Vagina (tissue), 2 donors: Measurements from ENCODE around the gene KCNE1.

Source experiments
- CTCF ChIP-seq, 3 experiments: fragments of 450-650 bp in 2 of 3; fragments of 200-600 bp in 1 of 3; sonication (generic) in 1 of 3; IDR thresholded peaks; one replicate each; pipeline ENCODE4 v1.5.1; 2017 to 2019; ENCODE audit warnings: antibody characterized with exemption in 3 of 3, mild to moderate bottlenecking in 2 of 3, moderate library complexity in 2 of 3
- POLR2A ChIP-seq, 2 donors: fragments of 450-650 bp; IDR thresholded peaks; one replicate each; pipeline ENCODE4 v1.6.1; 2017; ENCODE audit warnings: antibody characterized with exemption in 2 of 2, mild to moderate bottlenecking in 2 of 2, moderate library complexity in 2 of 2
- POLR2AphosphoS5 ChIP-seq, 2 donors: sonication (generic); formaldehyde crosslinking; IDR thresholded peaks; one replicate each; pipeline ENCODE4 v1.9.0; 2017; ENCODE audit warnings: antibody characterized with exemption in 2 of 2, mild to moderate bottlenecking in 2 of 2, low read depth in 1 of 2; ENCODE audit not compliant: insufficient read depth in 1 of 2

- TF ChIP-seq CTCF (IDR thresholded peaks at IDR 0.05) (no peak), POLR2A (IDR thresholded peaks at IDR 0.05) (no peak), POLR2AphosphoS5 (IDR thresholded peaks at IDR 0.05; ENCODE audit: insufficient read depth in 1 of 2, low read depth in 1 of 2) (peak in 1 of 2 donors; percentile 43)
Measured at GRCh38 chr21:34524646-34525601, 12.9 kb upstream of the KCNE1 start.
